ENCODE measurements around the gene CYYR1. TPM values are rescaled to one million over a fixed set of nuclear protein-coding genes. Genes with fewer than 3 reads are reported as not detected.

Gene CYYR1
- total RNA-seq, 1 donor from 2014 or later = 6.4 TPM

DNA sequence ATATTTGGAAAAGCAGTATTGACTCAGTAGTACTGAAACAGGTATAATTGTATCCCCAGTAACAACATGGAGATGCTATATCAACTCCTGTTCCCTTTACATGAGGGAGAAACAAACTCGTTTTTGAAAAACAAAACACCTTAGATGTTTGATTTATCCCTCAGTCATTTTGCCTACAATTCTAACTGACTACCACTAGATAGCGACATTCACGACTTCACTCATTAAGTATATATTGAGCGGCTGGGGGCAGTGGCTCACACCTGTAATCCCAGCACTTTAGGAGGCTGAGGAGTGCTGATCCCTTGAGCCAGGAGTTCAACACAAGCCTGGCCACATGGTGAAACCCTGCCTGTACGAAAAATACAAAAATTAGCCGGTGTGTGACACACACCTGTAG, 83.3 kb downstream of the CYYR1 start:
- H3K27me3 ChIP-seq (ENCODE audit: control insufficient read depth, insufficient read depth, low read length) = no peaks in the 10 kb centered on the region
- DNase-seq (ENCODE audit: low read depth) = no peak
- TF ChIP-seq CTCF (IDR thresholded peaks at IDR 0.05; ENCODE audit: insufficient read depth, low read length, poor library complexity, severe bottlenecking) = no peak
- H3K36me3 ChIP-seq (ENCODE audit: control insufficient read depth, insufficient read depth, low read length) = no peaks in the 10 kb centered on the region
- H3K4me3 ChIP-seq (ENCODE audit: low read depth, low read length) = no peak overlapping the region

DNA sequence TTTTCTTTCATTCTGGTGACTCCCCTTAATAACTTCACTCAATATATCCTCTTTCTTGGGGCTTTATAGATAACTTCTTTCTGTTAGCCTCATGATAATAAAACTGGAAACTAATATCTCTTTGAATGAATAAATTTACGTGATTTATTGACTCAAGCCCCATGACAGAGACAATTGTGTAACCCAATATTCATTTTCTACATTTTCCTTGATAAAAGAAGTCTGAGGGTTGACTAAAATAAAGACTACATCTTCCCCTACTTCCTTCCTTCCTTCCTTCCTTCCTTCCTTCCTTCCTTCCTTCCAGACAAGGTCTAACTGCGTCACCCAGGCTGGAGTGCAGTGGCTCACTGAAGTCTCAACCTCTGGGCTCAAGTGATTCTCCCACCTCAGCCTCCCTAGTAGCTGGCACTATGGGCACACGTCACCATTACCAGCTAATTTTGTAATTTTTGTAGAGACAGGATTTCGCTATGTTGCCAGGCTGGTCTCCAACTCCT, 85.1 kb downstream of the CYYR1 start:
- Histone ChIP-seq H3K27me3 (ENCODE audit: control insufficient read depth, insufficient read depth, low read length) (no peaks in the 10 kb centered on the region), H3K4me3 (ENCODE audit: low read depth, low read length) (no peak overlapping the region), H3K36me3 (ENCODE audit: control insufficient read depth, insufficient read depth, low read length) (no peaks in the 10 kb centered on the region)
- DNase-seq (ENCODE audit: low read depth) = no peak
- TF ChIP-seq CTCF (IDR thresholded peaks at IDR 0.05; ENCODE audit: insufficient read depth, low read length, poor library complexity, severe bottlenecking) = no peak

DNA sequence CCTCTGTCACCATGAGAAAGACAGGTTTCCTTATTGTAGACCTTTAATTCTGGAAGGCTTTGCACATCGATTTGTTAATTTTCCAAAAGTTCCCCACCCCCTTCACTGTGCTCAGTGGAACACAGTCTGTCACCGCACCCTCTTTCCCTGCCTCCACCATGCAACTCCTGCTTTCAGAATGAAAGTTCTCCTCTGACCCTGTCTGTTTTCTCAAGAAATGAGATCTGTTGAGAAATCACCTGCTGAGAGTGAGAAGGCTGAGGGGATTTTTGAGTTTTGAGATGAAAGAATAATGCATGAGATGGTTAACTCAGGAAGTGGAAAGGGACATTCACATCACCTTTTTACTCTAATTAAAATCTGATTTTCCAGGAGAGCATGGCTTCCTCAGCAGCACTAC, 99.6 kb downstream of the CYYR1 start:
- H3K4me3 ChIP-seq (ENCODE audit: low read depth, low read length) = no peak overlapping the region
- no peaks in the 10 kb centered on the region for H3K27me3 ChIP-seq (ENCODE audit: control insufficient read depth, insufficient read depth, low read length)
- DNase-seq (ENCODE audit: low read depth) = no peak
- TF ChIP-seq CTCF (IDR thresholded peaks at IDR 0.05; ENCODE audit: insufficient read depth, low read length, poor library complexity, severe bottlenecking) = no peak
- no peaks in the 10 kb centered on the region for H3K36me3 ChIP-seq (ENCODE audit: control insufficient read depth, insufficient read depth, low read length)

GRCh38 chr21:26471099-26471471, 102.0 kb downstream of the CYYR1 start:
- no peak for DNase-seq (ENCODE audit: low read depth)
- Histone ChIP-seq H3K4me3 (ENCODE audit: low read depth, low read length) (no peak overlapping the region), H3K36me3 (ENCODE audit: control insufficient read depth, insufficient read depth, low read length) (no peaks in the 10 kb centered on the region), H3K27me3 (ENCODE audit: control insufficient read depth, insufficient read depth, low read length) (no peaks in the 10 kb centered on the region)
- TF ChIP-seq CTCF (IDR thresholded peaks at IDR 0.05; ENCODE audit: insufficient read depth, low read length, poor library complexity, severe bottlenecking) = no peak

GRCh38 chr21:26470351-26471098, 102.6 kb downstream of the CYYR1 start:
- Histone ChIP-seq H3K36me3 (ENCODE audit: control insufficient read depth, insufficient read depth, low read length) (no peaks in the 10 kb centered on the region), H3K27me3 (ENCODE audit: control insufficient read depth, insufficient read depth, low read length) (no peaks in the 10 kb centered on the region), H3K4me3 (ENCODE audit: low read depth, low read length) (no peak overlapping the region)
- TF ChIP-seq CTCF (IDR thresholded peaks at IDR 0.05; ENCODE audit: insufficient read depth, low read length, poor library complexity, severe bottlenecking) = no peak
- no peak for DNase-seq (ENCODE audit: low read depth)

DNA sequence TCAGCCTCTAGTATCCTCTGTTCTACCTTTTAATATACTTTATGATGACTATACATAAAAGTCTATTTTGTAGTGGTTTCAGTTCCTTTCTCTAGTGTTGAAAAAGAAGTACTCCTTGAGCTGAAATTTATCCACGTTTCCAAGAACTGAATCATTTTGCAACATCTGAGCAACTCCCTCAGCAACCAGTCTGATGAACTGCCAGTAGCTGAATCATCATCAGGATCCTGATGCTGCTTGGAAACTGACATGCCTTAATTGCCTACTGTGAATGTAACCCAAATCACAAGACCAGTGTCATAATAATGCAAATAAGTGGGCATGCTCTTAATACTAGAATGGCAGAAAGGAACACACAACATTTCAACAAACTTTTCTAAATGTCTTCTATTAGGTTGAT, 103.3 kb downstream of the CYYR1 start:
- peak; percentile 35 for DNase-seq (ENCODE audit: low read depth)
- TF ChIP-seq CTCF (IDR thresholded peaks at IDR 0.05; ENCODE audit: insufficient read depth, low read length, poor library complexity, severe bottlenecking) = no peak
- Histone ChIP-seq H3K27me3 (ENCODE audit: control insufficient read depth, insufficient read depth, low read length) (no peaks in the 10 kb centered on the region), H3K4me3 (ENCODE audit: low read depth, low read length) (no peak overlapping the region), H3K36me3 (ENCODE audit: control insufficient read depth, insufficient read depth, low read length) (no peaks in the 10 kb centered on the region)

All from kidney epithelial cell (primary cell).